Ectodermal cell (in vitro differentiated cells): ENCODE measurements around the gene JMJD1C.

Experiments
- H3K27ac ChIP-seq: 2 replicates; pipeline ENCODE4 v1.7.0; 2013; ENCODE audit warnings: mild to moderate bottlenecking, low read depth, low read length; ENCODE audit not compliant: insufficient read depth, poor library complexity, severe bottlenecking
- H3K27me3 ChIP-seq: 2 replicates; pipeline ENCODE4 v1.7.0; 2013; ENCODE audit warnings: mild to moderate bottlenecking, low read length; ENCODE audit not compliant: insufficient read depth, control insufficient read depth, poor library complexity, severe bottlenecking
- H3K36me3 ChIP-seq: one replicate; pipeline ENCODE4 v1.7.0; 2013; ENCODE audit warnings: low read length; ENCODE audit not compliant: control insufficient read depth, insufficient read depth
- H3K4me1 ChIP-seq: one replicate; pipeline ENCODE4 v1.7.0; 2013; ENCODE audit warnings: low read length; ENCODE audit not compliant: control insufficient read depth, insufficient read depth
- H3K4me3 ChIP-seq: 2 replicates; pipeline ENCODE4 v1.7.0; 2013; ENCODE audit warnings: low read depth, low read length, control low read depth; ENCODE audit not compliant: insufficient read depth
- H3K9me3 ChIP-seq: 2 replicates; pipeline ENCODE4 v1.7.0; 2013; ENCODE audit warnings: mild to moderate bottlenecking, low read length, moderate library complexity; ENCODE audit not compliant: control insufficient read depth
- WGBS, 2 experiments: methylation state at CpG; one replicate each; pipeline ENCODE4 v1.1.7; 2013; ENCODE audit warnings: missing lambda C conversion rate in 2 of 2; 5-methylcytosine and 5-hydroxymethylcytosine counted together

Gene JMJD1C

GRCh38 chr10:63255316-63255715, 210.5 kb downstream of the JMJD1C start:
- Histone ChIP-seq H3K9me3 (no peaks in the 10 kb centered on the region), H3K4me1 (no peaks in the 10 kb centered on the region), H3K36me3 (no peaks in the 10 kb centered on the region), H3K27ac (no peak overlapping the region), H3K27me3 (no peaks in the 10 kb centered on the region), H3K4me3 (no peak overlapping the region)
- WGBS, 2 experiments = 96 to 97% methylated on average over 3 to 4 of the region's 4 CpGs

- H3K27me3 ChIP-seq = no peaks in the 10 kb centered on the region
- H3K4me3 ChIP-seq = no peak overlapping the region
- no peaks in the 10 kb centered on the region for H3K9me3 ChIP-seq
- H3K4me1 ChIP-seq = no peaks in the 10 kb centered on the region
- no peaks in the 10 kb centered on the region for H3K36me3 ChIP-seq
- 91 to 93% methylated on average over 4 of the region's 4 CpGs for WGBS, 2 experiments
- no peak overlapping the region for H3K27ac ChIP-seq
Observed at GRCh38 chr10:63253040-63253439, 212.7 kb downstream of the JMJD1C start.

- no peak overlapping the region for H3K4me3 ChIP-seq
- no peaks in the 10 kb centered on the region for H3K27me3 ChIP-seq
- no peak overlapping the region for H3K27ac ChIP-seq
- no peaks in the 10 kb centered on the region for H3K4me1 ChIP-seq
- no peaks in the 10 kb centered on the region for H3K36me3 ChIP-seq
- no peaks in the 10 kb centered on the region for H3K9me3 ChIP-seq
Observed at GRCh38 chr10:63252095-63252762, 213.5 kb downstream of the JMJD1C start.

GRCh38 chr10:63250032-63250431, 215.7 kb downstream of the JMJD1C start:
- H3K27ac ChIP-seq = no peak overlapping the region
- no peak overlapping the region for H3K4me3 ChIP-seq
- no peaks in the 10 kb centered on the region for H3K27me3 ChIP-seq
- H3K36me3 ChIP-seq = no peaks in the 10 kb centered on the region
- no peaks in the 10 kb centered on the region for H3K4me1 ChIP-seq
- no peaks in the 10 kb centered on the region for H3K9me3 ChIP-seq
- 89 to 97% methylated on average over 1 to 2 of the region's 2 CpGs for WGBS, 2 experiments

- WGBS, 2 experiments = 92 to 93% methylated on average over 4 of the region's 4 CpGs
- Histone ChIP-seq H3K4me1 (peaks cover 6% of the 10 kb centered on the region), H3K4me3 (no peak overlapping the region), H3K27me3 (no peaks in the 10 kb centered on the region), H3K9me3 (no peaks in the 10 kb centered on the region), H3K36me3 (no peaks in the 10 kb centered on the region), H3K27ac (no peak overlapping the region)
Observed at GRCh38 chr10:63247771-63248170, 218.0 kb downstream of the JMJD1C start.

- Histone ChIP-seq H3K4me3 (no peak overlapping the region), H3K9me3 (no peaks in the 10 kb centered on the region), H3K27me3 (no peaks in the 10 kb centered on the region), H3K36me3 (no peaks in the 10 kb centered on the region), H3K27ac (no peak overlapping the region), H3K4me1 (peaks cover 6% of the 10 kb centered on the region)
- WGBS, 2 experiments = 90 to 96% methylated on average over 2 to 3 of the region's 3 CpGs
Observed at GRCh38 chr10:63246356-63246755, 219.4 kb downstream of the JMJD1C start.

GRCh38 chr10:63241841-63242281, 223.9 kb downstream of the JMJD1C start:
- Histone ChIP-seq H3K27ac (no peak overlapping the region), H3K9me3 (no peaks in the 10 kb centered on the region), H3K27me3 (no peaks in the 10 kb centered on the region), H3K4me3 (no peak overlapping the region), H3K36me3 (no peaks in the 10 kb centered on the region), H3K4me1 (peaks cover 6% of the 10 kb centered on the region)
- 95 to 98% methylated on average over 2 of the region's 2 CpGs for WGBS, 2 experiments

- Histone ChIP-seq H3K27me3 (no peaks in the 10 kb centered on the region), H3K9me3 (no peaks in the 10 kb centered on the region), H3K27ac (no peak overlapping the region), H3K4me3 (no peak overlapping the region), H3K36me3 (no peaks in the 10 kb centered on the region), H3K4me1 (peaks cover 6% of the 10 kb centered on the region)
- WGBS, 2 experiments = 96 to 100% methylated on average over 1 to 5 of the region's 6 CpGs
Observed at GRCh38 chr10:63240807-63241206, 225.0 kb downstream of the JMJD1C start.

- WGBS, 2 experiments = no CpG with 5 or more reads among the region's 1 CpG
- Histone ChIP-seq H3K9me3 (no peaks in the 10 kb centered on the region), H3K4me1 (no peaks in the 10 kb centered on the region), H3K27me3 (no peaks in the 10 kb centered on the region), H3K27ac (no peak overlapping the region), H3K4me3 (no peak overlapping the region), H3K36me3 (no peaks in the 10 kb centered on the region)
Observed at GRCh38 chr10:63238501-63238900, 227.3 kb downstream of the JMJD1C start.

GRCh38 chr10:63237396-63237795, 228.4 kb downstream of the JMJD1C start:
- Histone ChIP-seq H3K9me3 (no peaks in the 10 kb centered on the region), H3K36me3 (no peaks in the 10 kb centered on the region), H3K27me3 (no peaks in the 10 kb centered on the region), H3K27ac (no peak overlapping the region), H3K4me3 (no peak overlapping the region), H3K4me1 (no peaks in the 10 kb centered on the region)
- 93 to 94% methylated on average over 2 to 3 of the region's 3 CpGs for WGBS, 2 experiments
